Hematopoietic multipotent progenitor cell treated with erythropoietin and hydrocortisone succinate and interleukin-3 and kit ligand, for 8 days (in vitro differentiated cells): ENCODE data around the gene MINDY1.

Source experiments
- DNase-seq: peaks from one replicate; pipeline ENCODE4 v3.0.0-alpha.2; 2015

MINDY1 gene

GRCh38 chr1:151010346-151010726 lies 3.6 kb upstream of the MINDY1 start:
- DNase-seq = no peak

GRCh38 chr1:151009674-151010345 lies 3.1 kb upstream of the MINDY1 start:
- DNase-seq = no peak

GRCh38 chr1:151009206-151009587 lies 2.5 kb upstream of the MINDY1 start:
- no peak for DNase-seq

- DNase-seq = peak; percentile 95
Measured at GRCh38 chr1:151008244-151009205, 1.8 kb upstream of the MINDY1 start, which contains the start of gene PRUNE1. Gene PRUNE1 (plus strand): TSS chr1:151008449. CDS start chr1:151008633, 184 bp downstream.

- no peak for DNase-seq
Measured at GRCh38 chr1:151007853-151008243, 1.1 kb upstream of the MINDY1 start.

GRCh38 chr1:151005729-151006319 lies 878 bp downstream of the MINDY1 start:
- no peak for DNase-seq

- DNase-seq = no peak
Measured at GRCh38 chr1:151003180-151003579, 3.5 kb downstream of the MINDY1 start.

GRCh38 chr1:151002611-151003010 lies 4.1 kb downstream of the MINDY1 start:
- DNase-seq = no peak

GRCh38 chr1:151002051-151002450 lies 4.7 kb downstream of the MINDY1 start:
- DNase-seq = no peak

GRCh38 chr1:151001602-151002001 lies 5.1 kb downstream of the MINDY1 start:
- DNase-seq = no peak

GRCh38 chr1:151000408-151000807 lies 6.3 kb downstream of the MINDY1 start:
- no peak for DNase-seq

- no peak for DNase-seq
Measured at GRCh38 chr1:150999926-151000325, 6.8 kb downstream of the MINDY1 start.

GRCh38 chr1:150999051-150999674 lies 7.5 kb downstream of the MINDY1 start:
- DNase-seq = peak; percentile 53

GRCh38 chr1:150997949-150998348 lies 8.8 kb downstream of the MINDY1 start:
- no peak for DNase-seq

- no peak for DNase-seq
Measured at GRCh38 chr1:150997126-150997872, 9.4 kb downstream of the MINDY1 start.

GRCh38 chr1:150995896-150996295 lies 10.8 kb downstream of the MINDY1 start:
- DNase-seq = peak; percentile 44

- no peak for DNase-seq
Measured at GRCh38 chr1:150995460-150995859, 11.2 kb downstream of the MINDY1 start.

GRCh38 chr1:150994248-150994647 lies 12.5 kb downstream of the MINDY1 start:
- no peak for DNase-seq

- no peak for DNase-seq
Measured at GRCh38 chr1:150992626-150993025, 14.1 kb downstream of the MINDY1 start.

GRCh38 chr1:150987924-150988323 lies 18.8 kb downstream of the MINDY1 start:
- no peak for DNase-seq

GRCh38 chr1:150985179-150985825 lies 21.4 kb downstream of the MINDY1 start:
- DNase-seq = no peak
